Stimulated activated CD8-positive, alpha-beta memory T cell treated with anti-CD3 and anti-CD28 coated beads, Interleukin-12 subunit alpha, Interleukin-12 subunit beta, amount 100 ng/mL, for 4 hours (primary cell): ENCODE data around the gene C2orf92.
A peak's percentile ranks its signal among the peaks of the same experiment; 100 is the strongest.
"Not testable (repeated sequence)": the region's sequence is repeated elsewhere in the genome, so short reads cannot be mapped to it uniquely, and the experiment has no call there.

ENCODE experiments used
- DNase-seq: peaks from one replicate; pipeline ENCODE4 v3.0.0-alpha.2; 2020; ENCODE audit warnings: low read depth

C2orf92 gene

GRCh38 chr2:97660044-97660774 lies 9.3 kb upstream of the C2orf92 start:
- DNase-seq: no peak

GRCh38 chr2:97660775-97661389 lies 8.6 kb upstream of the C2orf92 start:
- no peak for DNase-seq

- DNase-seq: no peak
Observed at GRCh38 chr2:97661927-97662326, 7.6 kb upstream of the C2orf92 start.

- DNase-seq: no peak
Observed at GRCh38 chr2:97662386-97662894, 7.1 kb upstream of the C2orf92 start.

- peak; percentile 60 for DNase-seq
Observed at GRCh38 chr2:97662895-97663625, 6.5 kb upstream of the C2orf92 start.

GRCh38 chr2:97663626-97663961 lies 5.9 kb upstream of the C2orf92 start:
- DNase-seq: no peak

- peak; percentile 97 for DNase-seq
Observed at GRCh38 chr2:97663962-97664635, 5.4 kb upstream of the C2orf92 start, which contains the start of gene ACTR1B. Gene ACTR1B (minus strand): TSS chr2:97664044. CDS start chr2:97663890, 154 bp downstream.

- DNase-seq: no peak
Observed at GRCh38 chr2:97664636-97664970, 4.9 kb upstream of the C2orf92 start.

GRCh38 chr2:97670471-97670870 lies 958 bp downstream of the C2orf92 start:
- no peak for DNase-seq

- no peak for DNase-seq
Observed at GRCh38 chr2:97671526-97671925, 2.0 kb downstream of the C2orf92 start.

- not testable (repeated sequence) for DNase-seq
Observed at GRCh38 chr2:97672606-97673140, 3.2 kb downstream of the C2orf92 start.

- no peak for DNase-seq
Observed at GRCh38 chr2:97673182-97673914, 3.8 kb downstream of the C2orf92 start.

GRCh38 chr2:97673915-97674283 lies 4.4 kb downstream of the C2orf92 start:
- no peak for DNase-seq

GRCh38 chr2:97675430-97676113 lies 6.1 kb downstream of the C2orf92 start:
- DNase-seq: no peak

- DNase-seq: no peak
Observed at GRCh38 chr2:97676620-97677019, 7.1 kb downstream of the C2orf92 start.

GRCh38 chr2:97677480-97677879 lies 8.0 kb downstream of the C2orf92 start:
- no peak for DNase-seq

- no peak for DNase-seq
Observed at GRCh38 chr2:97678298-97678697, 8.8 kb downstream of the C2orf92 start.

- DNase-seq: not testable (repeated sequence)
Observed at GRCh38 chr2:97687235-97687634, 17.7 kb downstream of the C2orf92 start.

- DNase-seq: no peak
Observed at GRCh38 chr2:97688062-97688827, 18.7 kb downstream of the C2orf92 start.

- DNase-seq: no peak
Observed at GRCh38 chr2:97691166-97691565, 21.7 kb downstream of the C2orf92 start.
